Amniotic epithelial cell (primary cell): Measurements from ENCODE around the gene COPA.
A peak's percentile ranks its signal among the peaks of the same experiment; 100 is the strongest.
"Not testable (repeated sequence)": the region's sequence is repeated elsewhere in the genome, so short reads cannot be mapped to it uniquely, and the experiment has no call there.

Source experiments
- DNase-seq: peaks from one replicate; pipeline ENCODE4 v3.0.0-alpha.2; 2010; ENCODE audit warnings: low read depth

The COPA gene

DNA sequence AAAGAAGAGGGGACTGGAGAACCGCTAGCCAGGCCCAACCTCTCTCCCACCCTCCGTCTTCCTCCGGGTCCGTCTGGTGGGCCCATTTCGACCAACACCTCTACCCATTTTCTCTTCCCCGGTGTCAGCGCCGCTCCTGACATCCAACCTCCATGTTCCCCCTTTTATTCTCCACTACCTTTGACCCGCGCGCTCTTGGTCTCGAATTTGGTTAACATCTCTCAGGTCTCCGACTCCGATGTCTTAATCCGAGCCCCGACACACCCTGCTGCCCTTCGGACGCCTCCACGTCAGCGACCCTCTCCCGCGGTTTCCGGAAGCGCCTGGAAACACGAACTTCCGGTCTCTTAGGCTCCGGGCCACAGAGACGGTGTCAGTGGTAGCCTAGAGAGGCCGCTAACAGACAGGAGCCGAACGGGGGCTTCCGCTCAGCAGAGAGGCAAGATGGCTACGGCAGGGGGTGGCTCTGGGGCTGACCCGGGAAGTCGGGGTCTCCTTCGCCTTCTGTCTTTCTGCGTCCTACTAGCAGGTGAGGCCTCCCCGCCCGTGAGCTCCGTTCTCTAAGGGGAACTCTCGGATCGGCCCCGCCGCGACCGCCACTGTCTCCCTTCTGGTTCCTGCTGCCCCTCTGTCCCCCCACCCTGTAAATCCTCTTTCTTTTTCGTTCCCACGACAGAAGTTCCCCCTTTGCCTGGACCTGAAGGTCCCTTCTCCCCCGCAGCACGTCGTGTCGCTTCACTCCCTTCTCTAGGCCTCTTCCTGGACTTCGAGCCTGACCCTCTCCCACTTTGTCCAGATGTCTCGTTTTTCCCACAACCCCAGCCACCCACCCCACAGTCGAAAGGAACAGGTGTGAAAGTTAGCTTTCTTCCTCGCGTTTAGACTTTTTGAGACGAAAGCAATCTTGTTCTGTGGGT lies at the start of gene COPA, which contains the start of gene NCSTN:
Gene COPA (minus strand): TSS at position 298 of the 917 bp plus-strand sequence. CDS start 80 bp downstream, at position 218.
Gene NCSTN (plus strand): TSS at position 431 of the 917 bp plus-strand sequence. CDS start 14 bp downstream, at position 445.
- DNase-seq, result peak; percentile 94

DNA sequence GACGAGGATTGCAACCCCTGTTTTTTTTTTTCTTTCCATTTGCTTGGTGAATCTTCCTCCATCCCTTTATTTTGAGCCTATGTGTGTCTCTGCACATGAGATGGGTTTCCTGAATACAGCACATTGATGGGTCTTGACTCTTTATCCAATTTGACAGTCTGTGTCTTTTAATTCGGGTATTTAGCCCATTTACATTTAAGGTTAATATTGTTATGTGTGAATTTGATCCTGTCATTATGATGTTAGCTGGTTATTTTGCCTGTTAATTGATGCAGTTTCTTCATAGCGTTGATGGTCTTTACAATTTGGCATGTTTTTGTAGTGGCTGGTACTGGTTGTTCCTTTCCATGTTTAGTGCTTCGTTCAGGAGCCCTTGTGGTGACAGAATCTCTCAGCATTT lies 45.4 kb upstream of the COPA start:
- DNase-seq, result not testable (repeated sequence)

DNA sequence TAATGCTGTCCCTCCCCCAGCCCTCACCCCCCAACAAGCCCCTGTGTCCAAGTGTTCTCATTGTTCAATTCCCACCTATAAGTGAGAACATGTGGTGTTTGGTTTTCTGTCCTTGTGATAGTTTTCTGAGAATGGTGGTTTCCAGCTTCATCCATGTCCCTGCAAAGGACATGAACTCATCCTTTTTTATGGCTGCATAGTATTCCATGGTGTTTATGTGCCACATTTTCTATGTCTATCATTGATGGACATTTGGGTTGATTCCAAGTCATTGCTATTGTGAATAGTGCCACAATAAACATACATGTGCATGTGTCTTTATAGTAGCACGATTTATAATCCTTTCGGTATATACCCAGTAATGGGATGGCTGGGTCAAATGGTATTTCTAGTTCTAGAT lies 41.8 kb upstream of the COPA start:
- DNase-seq, result not testable (repeated sequence)

DNA sequence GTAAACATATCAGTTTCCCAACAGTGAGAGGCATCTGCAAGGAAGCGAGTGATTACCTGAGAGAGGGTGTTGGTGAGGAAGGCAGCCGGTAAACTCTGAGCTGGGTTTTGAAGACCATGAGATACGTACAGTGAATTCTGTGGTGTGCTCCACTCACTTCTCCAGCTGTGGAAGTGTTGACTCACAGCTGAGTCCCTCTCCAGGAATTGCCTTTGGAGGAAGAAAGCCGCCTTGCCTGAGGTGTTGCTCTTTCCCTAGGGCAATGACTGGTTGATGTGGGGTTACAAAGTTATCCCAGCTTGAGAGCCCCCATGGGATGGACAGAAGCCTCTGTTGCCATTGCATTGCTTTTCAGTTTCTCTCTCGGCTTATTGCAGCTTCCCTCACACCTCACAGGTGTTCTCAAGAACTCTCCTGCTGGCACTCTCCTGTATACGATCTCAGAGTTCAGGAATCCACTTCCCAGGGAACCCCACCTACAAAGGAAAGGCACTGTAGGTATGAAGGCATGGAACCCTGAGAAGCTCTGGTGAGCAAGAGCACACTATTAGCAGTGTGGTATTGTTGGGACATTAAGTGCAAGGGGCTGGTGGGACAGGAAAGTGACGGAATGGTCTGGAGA lies 34.6 kb upstream of the COPA start:
- no peak for DNase-seq

DNA sequence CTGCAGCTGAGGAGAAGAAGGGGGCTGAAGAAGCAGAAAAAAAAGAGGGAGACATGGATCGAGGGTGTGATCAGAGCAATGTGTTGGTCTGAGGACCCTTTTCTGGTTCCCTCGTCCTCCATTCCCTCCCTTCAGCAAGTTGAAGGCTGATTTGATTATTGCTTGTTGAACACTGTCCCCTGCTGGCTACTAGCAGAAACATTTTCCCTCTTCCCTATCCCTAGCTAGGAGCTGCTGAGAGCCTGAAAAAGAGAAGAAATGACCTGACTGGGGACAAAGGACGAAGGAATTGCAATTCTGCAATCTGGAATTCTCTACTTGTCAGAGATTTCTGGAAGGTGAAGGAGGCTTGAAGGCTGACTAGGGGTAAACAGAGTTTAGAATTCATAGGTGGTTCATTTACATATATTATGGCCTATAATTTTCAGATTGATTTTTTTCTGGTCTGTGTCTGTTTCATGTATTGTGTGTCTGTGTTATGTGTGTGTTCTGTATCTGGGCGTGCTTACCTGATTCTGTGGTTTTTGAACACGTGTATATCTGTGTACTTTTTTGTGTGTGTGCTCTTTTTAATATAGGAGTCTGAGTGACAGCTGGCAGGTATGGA lies 33.6 kb upstream of the COPA start:
- DNase-seq, result peak; percentile 65

DNA sequence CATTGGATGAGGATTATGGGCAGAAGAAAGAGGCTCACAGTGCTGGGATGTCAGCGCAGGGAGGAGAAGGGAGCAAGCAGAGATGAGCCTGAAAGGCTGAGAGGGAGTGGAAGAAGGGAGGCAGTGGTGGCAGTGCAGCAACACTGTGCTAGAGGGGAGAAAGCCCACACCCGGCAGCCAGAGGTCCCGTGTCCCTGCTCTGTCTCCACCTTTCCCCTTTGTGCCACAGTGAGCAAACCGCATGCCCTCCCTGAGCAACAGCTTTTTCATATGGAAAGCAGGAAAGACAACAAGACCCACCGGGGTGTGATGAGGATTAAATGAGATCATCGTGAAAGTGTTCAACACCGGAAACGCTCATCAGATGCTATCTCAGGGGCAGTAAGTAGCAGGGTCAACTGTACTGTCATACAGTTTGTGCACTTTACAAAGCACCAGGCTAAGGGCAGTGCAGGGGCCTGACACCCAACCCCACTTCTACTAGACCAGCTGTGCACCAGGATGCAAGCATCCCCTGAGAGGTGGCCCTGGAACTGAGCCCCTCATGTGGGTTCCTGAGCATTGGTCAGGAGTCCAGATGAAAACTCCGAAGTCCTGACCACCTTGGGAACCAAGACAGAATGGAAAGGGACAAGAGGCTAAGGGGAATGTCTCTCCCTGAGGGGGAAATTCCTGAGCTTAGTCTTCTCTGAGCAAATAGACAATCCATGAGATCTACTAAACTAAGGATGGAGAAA lies 32.9 kb upstream of the COPA start:
- DNase-seq, result peak; percentile 20

DNA sequence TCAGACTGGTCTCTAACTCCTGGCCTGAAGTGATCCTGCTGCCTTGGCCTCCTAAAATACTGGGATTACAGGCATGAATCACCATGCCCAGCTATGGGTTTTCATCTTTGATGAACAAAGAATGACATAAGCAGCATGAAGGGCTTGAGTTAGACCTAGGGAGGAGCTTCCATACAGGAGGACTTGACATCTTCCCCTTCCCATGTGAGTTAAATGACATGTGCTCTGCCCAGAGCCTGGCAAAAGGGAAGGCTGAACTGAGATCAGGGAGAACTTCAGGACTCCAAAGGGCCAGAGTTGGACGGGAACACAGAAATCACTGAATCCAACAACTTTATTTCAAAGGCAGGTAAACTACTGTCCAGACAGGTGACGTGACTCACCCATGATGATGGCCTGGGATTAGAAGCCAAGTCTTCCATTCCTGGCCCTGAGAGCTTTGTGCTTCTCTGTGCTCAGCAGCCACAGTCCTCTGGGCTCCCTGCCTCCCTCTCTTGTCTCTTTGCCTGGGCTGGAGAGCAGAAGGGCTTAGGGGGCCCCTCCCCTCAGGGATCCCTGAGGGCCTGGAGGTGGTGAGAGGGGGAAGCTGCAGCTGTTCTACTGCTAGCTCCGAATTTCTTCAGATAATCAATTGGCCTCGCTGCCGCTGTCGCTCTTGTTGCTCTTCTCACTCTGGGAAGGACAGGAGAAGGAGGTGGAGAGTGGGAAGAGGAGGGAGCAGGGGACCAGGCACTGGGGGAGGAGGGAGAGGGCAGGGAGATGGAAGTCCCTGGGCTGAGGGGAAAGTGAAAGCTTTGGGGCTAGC lies 31.5 kb upstream of the COPA start:
- DNase-seq, result no peak

DNA sequence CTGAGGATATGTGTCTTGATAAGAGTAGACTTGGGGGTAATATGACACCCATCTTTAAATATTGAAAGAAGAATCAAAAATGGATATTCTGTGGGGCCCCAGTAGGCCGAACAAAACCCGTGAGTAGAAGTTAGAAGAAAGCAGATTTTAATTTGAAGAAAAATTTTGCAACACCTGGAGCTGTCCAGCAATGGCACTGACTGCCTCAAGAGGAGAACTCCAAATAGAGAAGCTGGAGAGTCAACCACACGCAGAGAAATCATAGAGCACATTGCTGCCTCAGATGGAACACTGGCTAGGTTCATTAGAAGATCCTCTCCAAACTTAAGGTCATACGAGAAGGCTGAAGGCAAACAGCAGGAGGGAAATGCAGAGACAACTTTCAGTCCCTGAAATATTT lies 30.6 kb upstream of the COPA start:
- DNase-seq, result peak; percentile 41

DNA sequence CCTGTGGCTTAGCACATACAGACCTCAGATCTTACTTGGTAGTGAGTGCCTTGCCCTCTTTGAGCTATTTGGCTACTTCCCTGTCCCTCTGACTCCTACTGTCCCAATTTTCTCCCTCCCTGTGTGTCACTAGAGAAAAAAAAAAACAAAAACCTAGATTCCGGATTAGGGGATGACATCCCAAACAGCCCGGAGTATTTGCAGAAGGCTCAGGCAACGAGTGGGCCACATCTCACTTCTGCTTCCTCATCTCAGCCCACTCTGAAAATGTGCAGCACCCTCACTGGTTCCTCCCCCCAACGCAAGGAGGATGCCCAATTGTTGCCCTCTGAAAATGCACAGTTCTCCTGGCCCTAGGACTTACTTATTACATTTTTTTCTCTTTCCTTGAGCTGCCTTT lies 28.7 kb upstream of the COPA start:
- DNase-seq, result no peak

DNA sequence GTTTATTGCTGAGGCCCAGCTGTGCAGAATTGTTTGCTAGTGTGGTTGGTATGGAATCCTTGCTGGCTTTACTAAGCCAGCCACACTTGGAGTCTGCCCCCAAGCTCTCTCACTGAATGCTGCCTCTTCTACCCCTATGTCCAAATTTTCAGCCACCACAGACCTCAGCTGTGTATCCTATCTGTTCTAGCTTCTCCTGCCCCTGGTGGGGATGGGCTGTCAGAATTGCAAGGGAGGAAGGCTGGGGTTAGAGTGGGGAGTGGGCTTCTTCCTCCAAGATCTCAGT lies 28.2 kb upstream of the COPA start:
- no peak for DNase-seq

DNA sequence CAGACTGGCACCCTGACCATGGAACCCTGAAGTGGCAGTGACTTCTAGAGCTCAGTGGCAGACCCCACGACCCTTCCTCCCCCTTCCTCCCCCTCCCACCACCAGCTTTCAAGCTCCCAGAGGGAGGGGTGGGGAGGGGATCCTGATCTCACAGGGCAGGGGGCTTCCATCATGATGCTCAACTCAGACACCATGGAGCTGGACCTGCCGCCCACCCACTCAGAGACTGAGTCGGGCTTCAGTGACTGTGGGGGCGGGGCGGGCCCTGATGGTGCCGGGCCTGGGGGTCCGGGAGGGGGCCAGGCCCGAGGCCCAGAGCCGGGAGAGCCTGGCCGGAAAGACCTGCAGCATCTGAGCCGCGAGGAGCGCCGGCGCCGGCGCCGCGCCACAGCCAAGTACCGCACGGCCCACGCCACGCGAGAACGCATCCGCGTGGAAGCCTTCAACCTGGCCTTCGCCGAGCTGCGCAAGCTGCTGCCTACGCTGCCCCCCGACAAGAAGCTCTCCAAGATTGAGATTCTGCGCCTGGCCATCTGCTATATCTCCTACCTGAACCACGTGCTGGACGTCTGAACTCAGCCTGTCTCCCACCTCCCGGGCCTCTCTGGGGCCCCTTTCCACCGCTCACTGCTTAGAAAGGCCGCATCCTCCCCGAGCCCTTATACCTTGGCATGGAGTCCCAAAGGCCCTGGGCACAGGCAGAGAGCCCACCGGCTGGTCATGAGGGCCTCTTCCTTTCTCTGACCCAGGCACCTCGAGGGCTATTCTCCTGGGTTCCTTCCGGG lies 27.7 kb upstream of the COPA start:
- DNase-seq, result no peak

DNA sequence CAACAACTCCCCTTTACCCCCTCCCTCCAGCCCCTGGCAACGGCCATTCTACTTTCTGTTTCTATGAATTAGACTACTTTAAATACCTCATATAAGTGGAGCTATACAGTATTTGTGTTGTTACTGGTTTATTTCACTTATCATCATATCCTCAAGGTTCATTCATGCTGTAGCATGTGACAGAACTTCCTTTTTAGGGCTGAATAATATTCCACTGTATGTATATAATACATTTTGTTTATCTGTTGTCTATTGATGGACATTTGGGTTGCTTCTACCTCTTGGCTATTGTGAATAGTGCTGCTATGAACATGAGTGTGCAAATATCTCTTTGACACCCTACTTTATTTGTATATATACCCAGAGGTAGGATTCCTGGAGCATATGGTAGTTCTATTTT lies 26.0 kb upstream of the COPA start:
- DNase-seq, result no peak

DNA sequence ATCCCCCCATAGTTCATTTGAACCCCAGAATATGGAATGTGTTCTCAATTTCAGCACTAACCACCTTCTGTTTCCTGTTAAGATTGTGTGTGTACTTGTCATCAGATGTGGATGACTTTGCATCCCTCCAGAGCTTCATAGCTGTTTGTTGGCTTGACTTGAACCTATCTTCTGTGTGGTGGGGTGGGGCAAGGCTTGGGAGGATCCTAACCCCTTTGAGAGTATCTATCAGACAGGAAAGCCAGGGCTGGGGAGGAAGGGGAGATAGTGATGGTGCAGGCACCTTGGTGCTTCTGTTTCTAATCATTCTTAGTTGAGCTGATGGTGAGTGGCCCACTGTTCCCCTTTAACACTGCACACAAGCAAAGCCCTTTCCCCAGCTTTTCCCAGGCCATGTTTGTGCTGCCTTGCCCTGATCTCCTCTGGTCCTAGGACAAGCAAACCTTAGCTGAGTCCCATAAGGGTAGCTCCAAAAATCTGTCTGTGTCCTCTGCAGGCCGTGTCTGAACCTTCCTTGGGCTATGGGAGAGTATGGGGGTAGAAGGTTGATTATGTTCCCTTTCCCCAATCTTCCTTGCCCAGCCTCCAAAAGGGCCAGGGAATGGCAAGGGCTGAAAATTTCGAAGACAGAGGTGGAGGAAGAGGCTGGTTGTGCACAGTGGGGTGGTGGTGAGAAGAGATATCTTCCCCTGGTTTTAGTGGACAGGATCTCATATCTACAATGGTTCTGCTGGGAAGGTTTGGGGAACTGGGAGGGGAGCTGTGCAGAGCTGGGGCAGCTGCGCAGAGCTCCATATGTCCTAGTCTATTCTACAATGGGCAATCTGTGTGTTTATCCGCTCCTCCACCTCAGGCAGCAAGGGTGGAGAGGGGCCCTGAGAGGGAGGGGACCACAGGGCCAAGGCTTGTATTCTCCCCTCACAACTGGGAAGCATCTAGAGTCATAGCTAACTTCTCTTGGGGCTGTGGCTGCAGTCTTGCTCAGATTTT lies 25.2 kb upstream of the COPA start:
- DNase-seq, result no peak

DNA sequence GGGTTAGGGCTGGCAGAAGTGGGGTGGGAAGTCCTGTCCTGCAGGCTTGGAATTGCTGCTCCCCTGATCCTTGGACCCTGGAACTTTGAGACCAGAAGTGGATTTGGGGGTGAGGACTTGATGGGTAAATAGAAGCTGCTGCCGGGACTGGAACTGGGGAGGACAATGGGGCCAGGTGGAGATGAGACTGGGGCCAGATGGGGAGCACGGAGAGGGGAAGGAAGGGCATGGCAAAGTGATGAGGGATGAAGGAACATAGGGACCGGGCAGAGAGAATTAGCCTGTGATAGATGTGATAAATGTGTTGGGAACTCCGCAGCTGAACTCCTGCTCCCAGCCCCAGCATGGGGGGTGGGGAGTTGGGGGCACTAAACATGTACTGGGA lies 24.5 kb upstream of the COPA start:
- no peak for DNase-seq

DNA sequence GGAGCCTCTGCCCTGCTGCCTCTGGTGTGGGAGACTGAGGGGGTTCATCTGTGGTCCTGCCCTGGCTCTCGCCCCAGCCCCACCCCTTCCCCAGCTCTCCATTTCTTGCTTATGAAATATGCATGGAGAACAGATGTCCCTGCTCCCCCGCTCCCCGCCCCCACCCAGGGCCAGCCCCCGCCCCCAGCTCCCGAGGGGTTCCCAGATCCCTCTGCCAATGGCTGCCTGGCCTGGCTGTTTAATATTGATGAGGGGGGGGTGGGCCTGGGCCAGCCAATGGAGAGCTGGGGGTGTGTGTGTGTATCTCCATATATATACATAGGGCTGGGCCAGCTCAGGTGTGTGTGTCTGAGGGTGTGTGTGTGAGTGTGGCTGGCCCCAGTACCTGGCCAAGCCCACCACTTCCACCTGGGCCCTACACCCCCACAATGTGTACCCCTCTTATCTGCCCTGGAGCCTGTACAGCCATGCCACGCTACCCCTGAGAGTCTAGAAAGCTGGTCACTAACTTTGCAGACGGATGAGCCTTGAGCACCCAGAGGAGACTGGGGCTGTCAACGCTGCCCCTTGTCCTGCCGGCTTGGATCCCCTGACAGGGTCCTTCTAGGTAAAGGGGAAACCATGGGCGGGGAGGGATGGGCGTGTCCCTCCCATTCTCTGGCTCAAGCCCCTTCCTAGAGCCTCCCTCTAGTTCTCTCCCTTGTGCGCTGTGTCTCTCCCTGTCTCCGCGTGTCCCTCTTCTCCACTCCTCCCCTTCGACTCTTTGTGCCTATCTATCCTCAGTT lies 23.9 kb upstream of the COPA start, which contains the start of gene NHLH1:
Gene NHLH1 (plus strand): TSS at position 341 of the 785 bp plus-strand sequence. CDS start 3,661 bp downstream, outside the sequence.
- DNase-seq, result no peak

DNA sequence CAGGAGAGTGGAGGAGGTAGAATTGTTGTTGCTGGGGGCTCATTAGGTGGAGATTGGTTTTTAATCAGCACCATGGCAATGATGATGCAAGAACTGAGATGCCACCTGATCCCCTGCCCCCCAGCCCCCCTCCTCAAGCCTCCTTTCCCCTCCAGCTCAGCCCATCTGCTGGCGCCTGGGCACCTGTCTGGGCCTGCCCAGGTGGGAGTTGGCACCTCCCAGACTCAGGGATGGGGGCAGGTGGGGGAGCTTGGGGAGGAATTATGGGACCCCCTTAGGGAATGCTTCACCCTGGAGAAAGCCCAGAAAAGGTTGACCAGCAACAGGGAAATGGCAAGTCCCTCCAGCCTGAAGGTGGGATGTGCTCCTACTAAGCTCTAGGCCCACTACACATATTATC lies 22.3 kb upstream of the COPA start:
- DNase-seq, result no peak

DNA sequence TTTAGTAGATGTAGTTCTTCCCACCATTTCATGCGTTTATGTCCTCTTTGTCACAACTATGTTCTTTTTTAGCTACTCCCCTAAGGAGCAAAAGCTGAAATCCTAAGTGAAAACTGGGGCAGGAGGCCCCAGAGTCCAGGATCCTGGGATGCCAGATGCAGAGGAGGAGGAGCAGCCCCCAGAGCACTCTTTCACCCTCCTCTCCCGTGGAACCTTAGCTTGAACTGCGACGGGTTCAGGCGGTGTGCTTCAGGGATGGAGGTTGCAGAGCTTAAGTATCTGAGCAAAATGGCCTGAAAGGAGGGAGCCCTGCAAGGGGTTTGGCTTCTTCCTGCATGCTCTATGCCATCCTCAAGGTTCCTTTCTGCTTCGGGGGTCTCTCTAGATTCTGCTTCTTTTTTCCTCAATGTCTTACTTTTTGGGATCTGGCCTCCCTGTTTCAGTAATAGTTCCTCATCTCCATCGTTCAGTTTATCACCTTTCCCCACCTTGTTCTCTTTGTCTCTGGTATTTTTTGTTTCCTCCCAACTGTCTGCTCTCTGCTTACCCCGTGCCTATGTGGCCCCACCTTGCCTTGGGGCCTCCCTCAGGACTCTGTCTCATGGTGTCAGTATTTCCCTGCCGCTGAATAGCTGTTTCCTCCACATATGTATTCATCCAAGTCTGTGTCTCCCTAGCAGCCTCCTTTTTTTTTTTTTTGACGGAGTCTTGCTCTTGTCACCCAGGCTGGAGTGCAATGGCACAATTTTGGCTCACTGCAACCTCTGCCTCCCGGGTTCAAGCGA lies 21.1 kb upstream of the COPA start:
- DNase-seq, result no peak

DNA sequence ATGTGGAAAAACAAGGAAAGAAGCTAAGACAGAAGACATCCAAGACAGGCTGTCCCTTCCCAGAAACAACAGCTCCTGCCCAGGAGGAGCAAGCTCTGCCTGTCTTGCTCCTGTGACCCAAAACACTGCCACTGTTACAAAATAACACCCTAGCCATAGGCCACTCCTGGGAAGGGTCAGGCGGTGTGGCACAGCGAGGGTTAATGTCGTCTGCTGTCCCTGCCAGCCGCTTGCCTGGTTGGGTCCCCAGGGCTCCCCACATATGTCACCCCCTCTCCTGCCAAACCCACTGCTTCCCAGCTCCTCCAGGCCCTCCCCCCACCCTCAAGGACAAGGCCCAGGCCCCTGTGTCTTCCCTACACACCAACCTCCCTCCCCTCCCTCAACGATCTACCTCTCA lies 20.0 kb upstream of the COPA start:
- no peak for DNase-seq
